HEK293 (cell line): Measurements from ENCODE around the gene CLIC5.

Source experiments
- CTCF ChIA-PET: fragments of 350-600 bp; formaldehyde crosslinking; extraction: SDS; loops from one replicate; lab custom pipeline; 2021; ENCODE audit warnings: antibody characterized with exemption; lab: Yijun Ruan, JAX
- POLR2A ChIA-PET: fragments of 300-600 bp; formaldehyde crosslinking; extraction: SDS; loops from one replicate; lab custom pipeline; 2020; ENCODE audit warnings: antibody characterized with exemption, inconsistent platforms; lab: Yijun Ruan, JAX
- H3K27ac ChIP-seq: fragments of 200-500 bp; sonication (Bioruptor generic); 2 replicates; pipeline ENCODE4 v1.5.1; 2014; ENCODE audit warnings: low read depth, low read length, control low read depth, inconsistent platforms; ENCODE audit errors: extremely low read depth
- H3K36me3 ChIP-seq, 2 experiments: fragments of 200-500 bp in 1 of 2; sonication (Bioruptor generic) in 1 of 2; 1 replicate in 1 of 2; 2 replicates in 1 of 2; pipeline ENCODE4 v1.5.1; 2014 to 2017; ENCODE audit warnings: inconsistent platforms in 2 of 2, low read length in 2 of 2; ENCODE audit not compliant: control insufficient read depth in 2 of 2, insufficient read depth in 1 of 2
- H3K4me1 ChIP-seq: fragments of 200-500 bp; sonication (Bioruptor generic); 2 replicates; pipeline ENCODE4 v1.5.1; 2014; ENCODE audit warnings: mild to moderate bottlenecking, low read length, inconsistent platforms; ENCODE audit not compliant: control insufficient read depth, insufficient read depth
- H3K4me3 ChIP-seq: 2 replicates; pipeline ENCODE4 v1.5.1; 2011; ENCODE audit warnings: low read depth, mild to moderate bottlenecking, control low read depth, low read length, moderate library complexity
- H3K9me3 ChIP-seq: fragments of 200-500 bp; sonication (Bioruptor generic); 2 replicates; pipeline ENCODE4 v1.5.1; 2014; ENCODE audit warnings: low read depth, low read length, inconsistent platforms; ENCODE audit not compliant: control insufficient read depth, insufficient read depth
- ELK4 ChIP-seq: IDR thresholded peaks from 2 replicates; pipeline ENCODE4 v1.6.1; 2011; ENCODE audit warnings: mild to moderate bottlenecking, low read depth, low read length, borderline replicate concordance
- MZF1 ChIP-seq: fragments of 450-650 bp; formaldehyde crosslinking; IDR thresholded peaks from 2 replicates; pipeline ENCODE4 v1.5.1; 2017; ENCODE audit warnings: missing biosample characterization, missing genetic modification characterization, borderline replicate concordance
- PBX3 ChIP-seq: sonication (generic); formaldehyde crosslinking; IDR thresholded peaks from 2 replicates; pipeline ENCODE4 v1.8.1; 2022; ENCODE audit warnings: mild to moderate bottlenecking, moderate library complexity, missing genetic modification reagents
- SCRT1 ChIP-seq: fragments of 450-650 bp; formaldehyde crosslinking; IDR thresholded peaks from 2 replicates; pipeline ENCODE4 v1.5.1; 2016; ENCODE audit warnings: missing biosample characterization, missing genetic modification characterization, borderline replicate concordance
- SCRT2 ChIP-seq: fragments of 450-650 bp; formaldehyde crosslinking; IDR thresholded peaks from 2 replicates; pipeline ENCODE4 v1.5.1; 2016; ENCODE audit warnings: missing biosample characterization, missing genetic modification characterization
- ZBTB11 ChIP-seq: fragments of 450-650 bp; formaldehyde crosslinking; conservative IDR thresholded peaks from 2 replicates; pipeline ENCODE4 v1.5.1; 2016; ENCODE audit warnings: low read depth, missing biosample characterization, missing genetic modification characterization
- ZBTB48 ChIP-seq: fragments of 450-650 bp; formaldehyde crosslinking; IDR thresholded peaks from 2 replicates; pipeline ENCODE4 v1.5.1; 2016; ENCODE audit warnings: missing biosample characterization, missing genetic modification characterization
- ZFP69B ChIP-seq: fragments of 450-650 bp; formaldehyde crosslinking; IDR thresholded peaks from 2 replicates; pipeline ENCODE4 v1.5.1; 2016; ENCODE audit warnings: missing biosample characterization, missing genetic modification characterization
- ZNF132 ChIP-seq: fragments of 450-650 bp; formaldehyde crosslinking; IDR thresholded peaks from 2 replicates; pipeline ENCODE4 v1.5.1; 2017; ENCODE audit warnings: missing biosample characterization, missing genetic modification characterization, borderline replicate concordance
- ZNF140 ChIP-seq: fragments of 450-650 bp; formaldehyde crosslinking; IDR thresholded peaks from 2 replicates; pipeline ENCODE4 v1.5.1; 2016; ENCODE audit warnings: missing biosample characterization, missing genetic modification characterization
- ZNF239 ChIP-seq: fragments of 450-650 bp; formaldehyde crosslinking; IDR thresholded peaks from 2 replicates; pipeline ENCODE4 v1.5.1; 2016; ENCODE audit warnings: missing biosample characterization, missing genetic modification characterization
- ZNF24 ChIP-seq: fragments of 450-650 bp; formaldehyde crosslinking; IDR thresholded peaks from 2 replicates; pipeline ENCODE4 v1.5.1; 2016; ENCODE audit warnings: missing biosample characterization, missing genetic modification characterization
- ZNF280C ChIP-seq: fragments of 450-650 bp; formaldehyde crosslinking; IDR thresholded peaks from 2 replicates; pipeline ENCODE4 v1.5.1; 2016; ENCODE audit warnings: missing biosample characterization, missing genetic modification characterization
- ZNF335 ChIP-seq: fragments of 450-650 bp; formaldehyde crosslinking; conservative IDR thresholded peaks from 2 replicates; pipeline ENCODE4 v1.5.1; 2016; ENCODE audit warnings: missing biosample characterization, missing genetic modification characterization
- ZNF366 ChIP-seq: fragments of 450-650 bp; formaldehyde crosslinking; conservative IDR thresholded peaks from 2 replicates; pipeline ENCODE4 v1.5.1; 2016; ENCODE audit warnings: missing biosample characterization, missing genetic modification characterization
- ZNF558 ChIP-seq: fragments of 450-650 bp; formaldehyde crosslinking; IDR thresholded peaks from 2 replicates; pipeline ENCODE4 v1.5.1; 2016; ENCODE audit warnings: missing biosample characterization, missing genetic modification characterization
- ZNF596 ChIP-seq: fragments of 450-650 bp; IDR thresholded peaks from 2 replicates; pipeline ENCODE4 v1.5.0; 2018; ENCODE audit warnings: missing biosample characterization, mild to moderate bottlenecking, missing genetic modification characterization, moderate library complexity
- ZNF600 ChIP-seq: fragments of 450-650 bp; formaldehyde crosslinking; IDR thresholded peaks from 2 replicates; pipeline ENCODE4 v1.5.1; 2016; ENCODE audit warnings: missing biosample characterization, missing genetic modification characterization
- ZNF629 ChIP-seq: fragments of 450-650 bp; formaldehyde crosslinking; IDR thresholded peaks from 2 replicates; pipeline ENCODE4 v1.5.1; 2017; ENCODE audit warnings: missing biosample characterization, missing genetic modification characterization
- ZNF664 ChIP-seq: fragments of 450-650 bp; formaldehyde crosslinking; IDR thresholded peaks from 2 replicates; pipeline ENCODE4 v1.5.1; 2016; ENCODE audit warnings: missing biosample characterization, missing genetic modification characterization
- ZNF701 ChIP-seq: fragments of 450-650 bp; formaldehyde crosslinking; IDR thresholded peaks from 2 replicates; pipeline ENCODE4 v1.5.1; 2016; ENCODE audit warnings: missing biosample characterization, missing genetic modification characterization
- ZNF707 ChIP-seq: fragments of 450-650 bp; formaldehyde crosslinking; IDR thresholded peaks from 2 replicates; pipeline ENCODE4 v1.5.1; 2016; ENCODE audit warnings: missing biosample characterization, missing genetic modification characterization
- ZNF768 ChIP-seq: fragments of 450-650 bp; formaldehyde crosslinking; IDR thresholded peaks from 2 replicates; pipeline ENCODE4 v1.5.1; 2018; ENCODE audit warnings: missing biosample characterization, mild to moderate bottlenecking, missing genetic modification characterization
- ZNF785 ChIP-seq: fragments of 450-650 bp; formaldehyde crosslinking; IDR thresholded peaks from 2 replicates; pipeline ENCODE4 v1.5.1; 2016; ENCODE audit warnings: missing biosample characterization, missing genetic modification characterization
- ZSCAN18 ChIP-seq: fragments of 450-650 bp; formaldehyde crosslinking; IDR thresholded peaks from 2 replicates; pipeline ENCODE4 v1.5.1; 2016; ENCODE audit warnings: missing biosample characterization, missing genetic modification characterization

CLIC5 gene

GRCh38 chr6:45911691-45912090, 104.0 kb downstream of the CLIC5 start:
- ChIA-PET CTCF (interaction anchor here (0.7 to 4.0 kb wide), 2 partner anchors 11 to 1436 kb away, joined by 4 to 25 read pairs; no protein-coding TSS in a partner anchor), POLR2A (no interaction called here)
- Histone ChIP-seq H3K4me3 (no peak overlapping the region), H3K36me3 (no peaks in the 10 kb centered on the region), H3K9me3 (no peaks in the 10 kb centered on the region), H3K4me1 (no peaks in the 10 kb centered on the region), H3K27ac (no peak overlapping the region)
- TF ChIP-seq ZNF132: no peak
- no peak for TF ChIP-seq ZNF24 (tag by site-specific recombination)
- no peak for TF ChIP-seq ELK4
- no peak for TF ChIP-seq ZBTB48
- no peak for TF ChIP-seq ZNF335 (tag by site-specific recombination)
- no peak for TF ChIP-seq ZNF596 (tag by site-specific recombination)
- no peak for TF ChIP-seq MZF1 (tag by site-specific recombination)
- no peak for TF ChIP-seq ZFP69B (tag by site-specific recombination)
- TF ChIP-seq ZNF629 (tag by site-specific recombination): no peak
- no peak for TF ChIP-seq ZNF280C (tag by site-specific recombination)
- no peak for TF ChIP-seq ZNF707 (tag by site-specific recombination)
- TF ChIP-seq ZNF785 (tag by site-specific recombination): no peak
- TF ChIP-seq ZNF664: no peak
- TF ChIP-seq SCRT1 (tag by site-specific recombination): no peak
- TF ChIP-seq ZSCAN18 (tag by site-specific recombination): no peak
- no peak for TF ChIP-seq PBX3 (CRISPR knock-in tag)
- TF ChIP-seq ZNF701: no peak
- no peak for TF ChIP-seq ZNF239 (tag by site-specific recombination)
- no peak for TF ChIP-seq ZNF140 (tag by site-specific recombination)

- H3K9me3 ChIP-seq: no peaks in the 10 kb centered on the region
- H3K4me1 ChIP-seq: no peaks in the 10 kb centered on the region
- H3K27ac ChIP-seq: no peak overlapping the region
- H3K36me3 ChIP-seq: no peaks in the 10 kb centered on the region
- ChIA-PET CTCF (interaction anchor here (1.0 to 3.4 kb wide), 2 partner anchors 19 to 27 kb away, joined by 3 to 11 read pairs; no protein-coding TSS in a partner anchor), POLR2A (no interaction called here)
- TF ChIP-seq ZBTB11 (tag by site-specific recombination) (no peak), ZNF366 (tag by site-specific recombination) (no peak), ZNF600 (no peak), SCRT2 (tag by site-specific recombination) (no peak), ZNF558 (tag by site-specific recombination) (no peak), ZNF768 (tag by site-specific recombination) (0 out of 2 replicates have a peak, but pooled peaks have one; percentile 21)
- TF ChIP-seq, all 188 proteins: peak for 1
- H3K4me3 ChIP-seq: no peak overlapping the region
Measured at GRCh38 chr6:45903959-45904358, 111.7 kb downstream of the CLIC5 start.
